Measurements from ENCODE around the gene SART3.

DNA sequence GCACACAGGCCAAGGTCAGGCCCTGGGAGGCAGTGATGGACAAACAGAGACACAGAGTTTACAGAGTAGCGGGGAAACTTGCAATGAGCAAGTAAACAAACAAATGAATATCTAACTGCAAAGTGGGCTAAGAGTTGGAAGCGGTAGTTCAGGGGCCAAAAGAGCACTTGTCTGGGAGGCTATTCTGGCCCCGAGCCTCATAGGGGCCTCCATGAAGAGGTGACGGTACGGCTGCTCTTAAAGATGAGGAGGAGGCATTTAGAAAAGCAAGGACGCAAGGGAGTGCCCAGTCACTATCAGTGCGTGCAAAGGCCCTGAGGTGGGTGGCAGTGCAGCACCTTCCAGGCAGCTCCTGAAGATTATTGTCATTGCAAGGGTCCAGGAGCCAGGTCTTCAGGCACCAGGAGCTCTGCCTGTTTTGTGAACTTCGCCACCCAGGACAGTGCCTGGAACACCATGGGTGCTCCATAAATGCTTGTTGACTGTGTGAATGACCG, 41.3 kb upstream of the SART3 start:
- TF ChIP-seq TEAD3 (CRISPR knock-in tag; optimal IDR thresholded peaks at IDR 0.05; ENCODE audit: borderline replicate concordance) (no peak), ARID2 (CRISPR knock-in tag; IDR thresholded peaks at IDR 0.05; ENCODE audit: borderline replicate concordance) (no peak), CAMTA2 (CRISPR knock-in tag; IDR thresholded peaks at IDR 0.05; ENCODE audit: borderline replicate concordance) (no peak), POLR2AphosphoS5 (IDR thresholded peaks at IDR 0.05; ENCODE audit: low read depth, low read length) (no peak), ADNP (CRISPR knock-in tag; IDR thresholded peaks at IDR 0.05) (no peak), POLR2A (IDR thresholded peaks at IDR 0.05; ENCODE audit: insufficient read depth in 1 of 2, low read depth in 2 of 2, low read length in 2 of 2) (no peak)
- TF ChIP-seq, protein P1, sequence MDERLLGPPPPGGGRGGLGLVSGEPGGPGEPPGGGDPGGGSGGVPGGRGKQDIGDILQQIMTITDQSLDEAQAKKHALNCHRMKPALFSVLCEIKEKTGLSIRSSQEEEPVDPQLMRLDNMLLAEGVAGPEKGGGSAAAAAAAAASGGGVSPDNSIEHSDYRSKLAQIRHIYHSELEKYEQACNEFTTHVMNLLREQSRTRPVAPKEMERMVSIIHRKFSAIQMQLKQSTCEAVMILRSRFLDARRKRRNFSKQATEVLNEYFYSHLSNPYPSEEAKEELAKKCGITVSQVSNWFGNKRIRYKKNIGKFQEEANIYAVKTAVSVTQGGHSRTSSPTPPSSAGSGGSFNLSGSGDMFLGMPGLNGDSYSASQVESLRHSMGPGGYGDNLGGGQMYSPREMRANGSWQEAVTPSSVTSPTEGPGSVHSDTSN (CRISPR knock-in tag; IDR thresholded peaks at IDR 0.05) = no peak
- TF ChIP-seq, protein P2, sequence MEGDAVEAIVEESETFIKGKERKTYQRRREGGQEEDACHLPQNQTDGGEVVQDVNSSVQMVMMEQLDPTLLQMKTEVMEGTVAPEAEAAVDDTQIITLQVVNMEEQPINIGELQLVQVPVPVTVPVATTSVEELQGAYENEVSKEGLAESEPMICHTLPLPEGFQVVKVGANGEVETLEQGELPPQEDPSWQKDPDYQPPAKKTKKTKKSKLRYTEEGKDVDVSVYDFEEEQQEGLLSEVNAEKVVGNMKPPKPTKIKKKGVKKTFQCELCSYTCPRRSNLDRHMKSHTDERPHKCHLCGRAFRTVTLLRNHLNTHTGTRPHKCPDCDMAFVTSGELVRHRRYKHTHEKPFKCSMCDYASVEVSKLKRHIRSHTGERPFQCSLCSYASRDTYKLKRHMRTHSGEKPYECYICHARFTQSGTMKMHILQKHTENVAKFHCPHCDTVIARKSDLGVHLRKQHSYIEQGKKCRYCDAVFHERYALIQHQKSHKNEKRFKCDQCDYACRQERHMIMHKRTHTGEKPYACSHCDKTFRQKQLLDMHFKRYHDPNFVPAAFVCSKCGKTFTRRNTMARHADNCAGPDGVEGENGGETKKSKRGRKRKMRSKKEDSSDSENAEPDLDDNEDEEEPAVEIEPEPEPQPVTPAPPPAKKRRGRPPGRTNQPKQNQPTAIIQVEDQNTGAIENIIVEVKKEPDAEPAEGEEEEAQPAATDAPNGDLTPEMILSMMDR (CRISPR knock-in tag; IDR thresholded peaks at IDR 0.05) = no peak

Data from HepG2 (cell line).